Neural cell (in vitro differentiated cells): Measurements from ENCODE around the gene ERP44. TPM values are rescaled to one million over a fixed set of nuclear protein-coding genes. Genes with fewer than 3 reads are reported as not detected.

Experiments used
- H2AFZ ChIP-seq: fragments of 200-600, 300-800 bp; sonication (generic), shearing (Covaris generic); 2 replicates; pipeline ENCODE4 v1.6.0; 2014; ENCODE audit warnings: low read depth, mild to moderate bottlenecking, antibody characterized with exemption, low read length, moderate library complexity
- H3F3A ChIP-seq: fragments of 200-600 bp; shearing (Covaris generic); 2 replicates; pipeline ENCODE4 v1.6.1; 2016; ENCODE audit warnings: mild to moderate bottlenecking, moderate library complexity, mixed read lengths, antibody characterized with exemption, low read length; ENCODE audit not compliant: insufficient read depth, poor library complexity, severe bottlenecking
- H3K27ac ChIP-seq: fragments of 200-600, 300-800 bp; sonication (generic), shearing (Covaris generic); 2 replicates; pipeline ENCODE4 v1.5.1; 2014; ENCODE audit warnings: mild to moderate bottlenecking, low read length, moderate library complexity
- H3K27me3 ChIP-seq: fragments of 300-800, 200-600 bp; sonication (generic), shearing (Covaris generic); 2 replicates; pipeline ENCODE4 v1.6.0; 2014; ENCODE audit warnings: mild to moderate bottlenecking, low read depth, low read length, moderate library complexity; ENCODE audit not compliant: insufficient read depth
- H3K36me3 ChIP-seq: fragments of 300-800, 200-600 bp; sonication (generic), shearing (Covaris generic); 2 replicates; pipeline ENCODE4 v1.5.1; 2014; ENCODE audit warnings: mild to moderate bottlenecking, antibody characterized with exemption, low read length, moderate library complexity; ENCODE audit not compliant: insufficient read depth
- H3K4me2 ChIP-seq: fragments of 300-800, 200-600 bp; sonication (generic), shearing (Covaris generic); 2 replicates; pipeline ENCODE4 v1.6.0; 2014; ENCODE audit warnings: mild to moderate bottlenecking, low read length
- H3K4me3 ChIP-seq: fragments of 300-800, 200-600 bp; sonication (generic), shearing (Covaris generic); 2 replicates; pipeline ENCODE4 v1.5.1; 2014; ENCODE audit warnings: mild to moderate bottlenecking, low read length, moderate library complexity
- H3K79me2 ChIP-seq: fragments of 200-600 bp; shearing (Covaris generic); replicated peaks from 2 replicates; pipeline ENCODE4 v1.6.0; 2014; ENCODE audit warnings: mild to moderate bottlenecking, low read length, moderate library complexity; ENCODE audit not compliant: insufficient read depth
- H3K9ac ChIP-seq: fragments of 300-800, 200-600 bp; sonication (generic), shearing (Covaris generic); 2 replicates; pipeline ENCODE4 v1.6.1; 2016; ENCODE audit warnings: mild to moderate bottlenecking, low read length, mixed read lengths
- H3K9me2 ChIP-seq: fragments of 200-600 bp; shearing (Covaris generic); 2 replicates; pipeline ENCODE4 v1.6.1; 2016; ENCODE audit warnings: mild to moderate bottlenecking, low read length, mixed read lengths; ENCODE audit not compliant: insufficient read depth
- H3K9me3 ChIP-seq: fragments of 200-600, 300-800 bp; sonication (generic), shearing (Covaris generic); 2 replicates; pipeline ENCODE4 v1.6.1; 2016; ENCODE audit warnings: mild to moderate bottlenecking, mixed run types, low read length, moderate library complexity, mixed read lengths
- H4K20me1 ChIP-seq: fragments of 200-600 bp; shearing (Covaris generic); 2 replicates; pipeline ENCODE4 v1.6.1; 2016; ENCODE audit warnings: mild to moderate bottlenecking, mixed run types; ENCODE audit not compliant: insufficient read depth
- CTCF ChIP-seq: fragments of 450-650 bp; IDR thresholded peaks from 2 replicates; pipeline ENCODE4 v1.5.1; 2014; ENCODE audit warnings: antibody characterized with exemption, mild to moderate bottlenecking, moderate library complexity; ENCODE audit not compliant: poor library complexity, severe bottlenecking
- EP300 ChIP-seq: fragments of 450-650 bp; conservative IDR thresholded peaks from 2 replicates; pipeline ENCODE4 v1.6.1; 2014; ENCODE audit warnings: antibody characterized with exemption, mild to moderate bottlenecking, moderate library complexity; ENCODE audit not compliant: poor library complexity, severe bottlenecking
- EZH2 ChIP-seq: fragments of 200-600, 300-800 bp; shearing (Covaris generic), sonication (generic); IDR thresholded peaks from 2 replicates; pipeline ENCODE4 v1.6.1; 2014; ENCODE audit warnings: antibody characterized with exemption, low read length, borderline replicate concordance, mild to moderate bottlenecking; ENCODE audit not compliant: insufficient read depth, poor library complexity, severe bottlenecking
- MXI1 ChIP-seq: fragments of 450-650 bp; conservative IDR thresholded peaks from 2 replicates; pipeline ENCODE4 v1.6.1; 2014; ENCODE audit warnings: antibody characterized with exemption, mild to moderate bottlenecking; ENCODE audit not compliant: poor library complexity, severe bottlenecking
- POLR2AphosphoS5 ChIP-seq: IDR thresholded peaks from 2 replicates; pipeline ENCODE4 v1.6.1; 2012
- RAD21 ChIP-seq: fragments of 450-650 bp; conservative IDR thresholded peaks from 2 replicates; pipeline ENCODE4 v1.6.1; 2014; ENCODE audit warnings: antibody characterized with exemption, mild to moderate bottlenecking, moderate library complexity
- REST ChIP-seq: IDR thresholded peaks from 2 replicates; pipeline ENCODE4 v1.6.1; 2012; ENCODE audit warnings: borderline replicate concordance
- SMC3 ChIP-seq: fragments of 450-650 bp; conservative IDR thresholded peaks from 2 replicates; pipeline ENCODE4 v1.6.1; 2014; ENCODE audit warnings: antibody characterized with exemption, mild to moderate bottlenecking, moderate library complexity; ENCODE audit not compliant: poor library complexity
- TAF1 ChIP-seq: IDR thresholded peaks from 2 replicates; pipeline ENCODE4 v1.6.1; 2012; ENCODE audit warnings: low read depth
- polyA plus RNA-seq: library from polyadenylated mRNA; depleted of rRNA; stranded (reverse); fragments of >200 nt; gene quantifications from 2 replicates; pipeline ENCODE4 v1.2.3, GENCODE V29; 2014

Gene ERP44
- polyA plus RNA-seq, 1 donor from 2014 or later, result 30.6 TPM

DNA sequence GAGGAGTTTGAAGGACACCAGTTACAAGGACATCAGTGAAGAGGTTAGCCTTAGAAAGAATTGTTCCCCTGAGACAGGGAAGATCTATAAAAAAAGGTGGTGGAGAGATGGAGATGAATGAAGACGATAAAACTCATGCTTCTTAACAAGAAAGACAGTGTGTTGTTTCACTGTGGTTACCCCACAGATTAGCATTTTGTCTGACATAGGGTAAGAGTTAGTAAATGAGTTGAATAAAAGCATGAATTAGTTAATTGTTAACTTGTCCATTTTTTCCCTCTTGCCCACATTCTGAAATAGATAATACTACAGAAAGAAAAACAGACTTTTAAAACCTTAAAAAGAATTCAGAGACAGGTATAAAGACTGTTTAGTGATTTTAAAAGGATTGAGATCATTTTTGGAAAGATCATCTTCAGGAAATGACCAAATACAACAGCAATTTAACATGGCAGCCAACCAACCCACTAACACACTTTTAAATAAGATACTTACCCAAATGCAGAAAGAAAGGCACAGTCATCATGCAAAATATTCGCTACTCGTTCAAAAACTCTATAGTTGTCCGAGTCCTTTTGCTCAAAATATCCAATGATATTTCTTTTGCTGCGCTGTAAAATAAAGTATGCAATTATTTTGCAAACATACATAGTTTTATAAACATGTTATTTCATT, 78.5 kb downstream of the ERP44 start:
- no peak overlapping the region for H3K4me3 ChIP-seq

DNA sequence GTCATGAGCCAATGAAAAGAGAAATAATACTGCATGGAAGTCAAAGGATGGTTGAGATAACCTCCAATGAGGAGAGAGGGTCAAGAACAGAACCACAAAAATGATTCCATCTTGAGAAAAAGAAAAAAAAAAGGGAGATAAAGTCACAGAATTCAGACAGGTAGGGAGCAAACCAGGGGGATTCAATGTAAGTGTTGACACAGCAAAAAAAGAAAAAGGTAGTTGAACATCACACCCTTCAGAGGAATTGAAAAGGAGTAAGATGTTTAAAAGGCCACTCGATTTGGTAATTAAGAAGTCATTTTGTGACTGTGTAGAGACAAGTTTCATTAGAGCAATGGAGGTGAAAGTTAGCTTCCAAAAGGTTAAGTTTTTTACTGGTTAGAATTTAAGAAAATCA, 79.3 kb downstream of the ERP44 start:
- H3K9me2 ChIP-seq, result no peaks in the 10 kb centered on the region
- H3K4me3 ChIP-seq, result no peak overlapping the region
- H3K9ac ChIP-seq, result no peak overlapping the region
- no peak overlapping the region for H2AFZ ChIP-seq
- H4K20me1 ChIP-seq, result no peaks in the 10 kb centered on the region
- no peaks in the 10 kb centered on the region for H3F3A ChIP-seq
- no peak overlapping the region for H3K4me2 ChIP-seq
- H3K36me3 ChIP-seq, result no peaks in the 10 kb centered on the region
- H3K9me3 ChIP-seq, result no peaks in the 10 kb centered on the region
- TF ChIP-seq SMC3, result no peak
- TF ChIP-seq EZH2, result no peak
- no peak for TF ChIP-seq REST
- no peaks in the 10 kb centered on the region for H3K79me2 ChIP-seq
- H3K27ac ChIP-seq, result no peak overlapping the region
- no peaks in the 10 kb centered on the region for H3K27me3 ChIP-seq

More for the DNA sequence above, 78.5 kb downstream of the ERP44 start:
- H3K27ac ChIP-seq, result no peak overlapping the region
- H3K79me2 ChIP-seq, result no peaks in the 10 kb centered on the region
- no peak overlapping the region for H3K4me2 ChIP-seq
- H3K9ac ChIP-seq, result no peak overlapping the region
- H4K20me1 ChIP-seq, result no peaks in the 10 kb centered on the region
- no peaks in the 10 kb centered on the region for H3K27me3 ChIP-seq
- H3K9me2 ChIP-seq, result no peaks in the 10 kb centered on the region
- TF ChIP-seq SMC3, result no peak
- TF ChIP-seq RAD21, result no peak
- H3K36me3 ChIP-seq, result no peaks in the 10 kb centered on the region
- H3F3A ChIP-seq, result no peaks in the 10 kb centered on the region
- H3K9me3 ChIP-seq, result no peaks in the 10 kb centered on the region
- no peak overlapping the region for H2AFZ ChIP-seq

GRCh38 chr9:100014846-100015245, 84.0 kb downstream of the ERP44 start:
- no peak overlapping the region for H3K27ac ChIP-seq
- no peaks in the 10 kb centered on the region for H3K27me3 ChIP-seq
- no peaks in the 10 kb centered on the region for H3K9me2 ChIP-seq
- no peak overlapping the region for H2AFZ ChIP-seq
- no peak overlapping the region for H3K4me3 ChIP-seq
- H3F3A ChIP-seq, result no peaks in the 10 kb centered on the region
- no peaks in the 10 kb centered on the region for H3K36me3 ChIP-seq
- H3K4me2 ChIP-seq, result no peak overlapping the region
- H3K79me2 ChIP-seq, result no peaks in the 10 kb centered on the region
- TF ChIP-seq RAD21 (no peak), SMC3 (no peak), EP300 (no peak), MXI1 (no peak), POLR2AphosphoS5 (no peak), CTCF (no peak), EZH2 (no peak), TAF1 (no peak), REST (no peak)
- no peaks in the 10 kb centered on the region for H3K9me3 ChIP-seq
- H4K20me1 ChIP-seq, result no peaks in the 10 kb centered on the region
- no peak overlapping the region for H3K9ac ChIP-seq
